KOPT-K1 (cell line): ENCODE measurements around the gene MTARC2.

ENCODE experiments used
- H3K27ac ChIP-seq: fragments of 200-600 bp; sonication (generic); 2 replicates; pipeline ENCODE4 v1.5.1; 2016; ENCODE audit warnings: antibody characterized with exemption, mild to moderate bottlenecking, low read depth, low read length; ENCODE audit not compliant: poor library complexity, severe bottlenecking
- H3K36me3 ChIP-seq: fragments of 200-600 bp; sonication (generic); 2 replicates; pipeline ENCODE4 v1.5.1; 2017; ENCODE audit warnings: antibody characterized with exemption, mild to moderate bottlenecking, low read length, moderate library complexity; ENCODE audit not compliant: insufficient read depth
- H3K9me3 ChIP-seq: fragments of 200-600 bp; sonication (generic); 2 replicates; pipeline ENCODE4 v1.5.1; 2017; ENCODE audit warnings: antibody characterized with exemption, low read length, mild to moderate bottlenecking; ENCODE audit not compliant: insufficient read depth, poor library complexity, severe bottlenecking

MTARC2 gene

GRCh38 chr1:220770245-220770913 lies 22.3 kb downstream of the MTARC2 start:
- no peaks in the 10 kb centered on the region for H3K9me3 ChIP-seq
- H3K36me3 ChIP-seq = no peaks in the 10 kb centered on the region
- no peak overlapping the region for H3K27ac ChIP-seq

DNA sequence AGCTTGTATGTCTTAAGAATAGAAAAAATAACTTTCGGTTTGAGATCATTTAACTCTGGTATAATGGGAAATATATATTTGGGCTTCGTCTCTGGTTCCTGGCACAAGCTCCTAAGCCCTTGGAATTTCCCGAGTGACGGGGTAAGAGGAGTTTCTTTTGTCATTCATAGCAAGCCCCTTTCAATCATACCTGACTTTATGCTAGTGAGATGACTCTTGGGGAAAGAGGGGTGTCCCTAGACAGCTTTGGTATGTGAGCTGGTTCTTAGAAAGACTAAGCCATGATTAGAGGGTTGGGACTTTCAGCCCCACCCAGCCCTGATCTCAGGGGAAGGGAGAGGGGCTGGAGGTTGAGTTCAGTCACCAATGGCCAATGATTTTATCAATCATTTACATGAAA lies 24.7 kb downstream of the MTARC2 start:
- no peak overlapping the region for H3K27ac ChIP-seq
- H3K9me3 ChIP-seq = no peaks in the 10 kb centered on the region
- H3K36me3 ChIP-seq = no peaks in the 10 kb centered on the region

GRCh38 chr1:220775240-220775853 lies 27.2 kb downstream of the MTARC2 start:
- Histone ChIP-seq H3K36me3 (no peaks in the 10 kb centered on the region), H3K9me3 (no peaks in the 10 kb centered on the region), H3K27ac (no peak overlapping the region)

- Histone ChIP-seq H3K36me3 (no peaks in the 10 kb centered on the region), H3K9me3 (no peaks in the 10 kb centered on the region), H3K27ac (no peak overlapping the region)
Observed at GRCh38 chr1:220776254-220776653, 28.1 kb downstream of the MTARC2 start.

- H3K27ac ChIP-seq = no peak overlapping the region
- H3K36me3 ChIP-seq = no peaks in the 10 kb centered on the region
- no peaks in the 10 kb centered on the region for H3K9me3 ChIP-seq
Observed at GRCh38 chr1:220776720-220777326, 28.7 kb downstream of the MTARC2 start.

DNA sequence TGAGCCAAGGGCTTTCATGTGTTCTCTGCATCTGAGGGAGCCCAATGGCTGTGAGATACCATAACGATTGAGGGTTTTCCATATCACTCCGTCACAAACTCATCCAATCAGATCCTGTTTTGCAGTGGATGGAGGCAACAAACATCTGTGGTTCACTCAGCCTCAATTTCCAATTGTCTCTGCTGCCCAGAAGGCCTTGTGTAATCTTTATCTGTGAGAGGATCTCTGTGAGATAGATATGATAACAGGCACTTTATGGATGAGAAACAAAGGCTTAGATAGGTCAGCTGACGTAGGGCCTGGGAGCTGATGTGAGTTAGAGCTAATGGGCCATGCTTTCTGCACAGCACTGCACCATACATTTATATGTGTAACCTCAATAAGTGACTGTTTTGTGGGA lies 35.3 kb downstream of the MTARC2 start:
- no peak overlapping the region for H3K27ac ChIP-seq
- no peaks in the 10 kb centered on the region for H3K9me3 ChIP-seq
- H3K36me3 ChIP-seq = no peaks in the 10 kb centered on the region

DNA sequence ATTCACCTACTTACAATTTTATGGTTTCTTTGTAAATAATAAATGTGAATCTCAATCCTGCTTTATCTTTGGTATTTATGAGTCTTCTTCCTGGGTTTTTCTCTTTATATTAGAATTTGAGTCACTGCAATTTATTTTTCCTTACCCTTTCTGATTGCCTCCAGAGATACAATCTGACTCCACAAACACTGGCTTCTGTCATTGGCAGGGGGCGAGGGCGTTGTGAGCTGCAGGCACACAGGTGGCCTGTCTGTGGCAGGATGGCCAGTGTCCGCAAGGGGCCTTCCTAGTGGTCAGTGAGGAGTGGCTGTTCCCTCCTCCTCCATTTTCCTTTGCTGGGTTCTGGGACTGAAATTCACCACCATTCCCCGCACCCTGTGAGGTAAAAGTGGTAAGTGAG lies 36.6 kb downstream of the MTARC2 start:
- H3K9me3 ChIP-seq = no peaks in the 10 kb centered on the region

DNA sequence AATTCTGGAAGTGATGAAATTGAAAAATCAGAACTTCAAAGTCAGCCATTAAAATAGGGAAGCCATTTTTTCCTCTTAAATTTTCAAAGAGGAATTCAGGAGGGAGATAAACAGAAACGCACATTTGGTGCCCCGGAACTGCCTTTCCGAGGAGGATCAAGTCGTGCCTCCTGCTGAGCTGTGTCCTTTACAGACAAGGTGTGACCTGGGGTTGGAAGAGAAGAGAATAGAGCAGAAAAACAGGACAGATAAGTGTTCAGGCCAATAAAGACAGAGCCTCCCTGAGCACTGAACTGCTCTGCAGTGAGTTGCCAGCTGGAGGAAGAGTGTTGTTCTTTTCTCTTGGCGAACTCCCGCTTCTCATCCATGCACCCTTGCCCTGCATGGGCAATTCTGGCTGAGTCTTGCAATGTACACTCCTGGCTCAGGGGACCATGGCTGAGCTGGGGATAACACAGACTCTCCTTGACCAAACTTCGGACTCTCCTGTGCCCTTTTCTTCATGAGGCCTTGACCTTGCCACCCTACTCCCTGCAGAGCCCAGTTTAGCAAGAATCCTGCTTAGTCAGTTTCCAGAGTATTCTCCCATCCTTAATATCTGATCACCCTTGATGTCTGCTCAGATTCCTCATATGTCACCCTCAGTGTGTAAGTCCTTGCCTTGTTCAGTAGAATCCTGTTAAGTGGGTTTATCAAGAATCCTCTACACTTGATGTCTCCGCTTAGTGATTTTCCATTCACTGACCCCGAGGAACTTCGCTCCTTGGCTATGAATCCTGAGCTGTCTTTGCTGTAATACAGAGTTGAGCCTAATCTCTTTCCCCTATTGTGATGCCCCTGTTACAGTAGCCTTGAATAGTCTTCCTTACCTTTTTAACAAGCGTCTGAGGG lies 37.3 kb downstream of the MTARC2 start:
- Histone ChIP-seq H3K9me3 (no peaks in the 10 kb centered on the region), H3K27ac (no peak overlapping the region), H3K36me3 (no peaks in the 10 kb centered on the region)

More for the DNA sequence above, 36.6 kb downstream of the MTARC2 start:
- H3K27ac ChIP-seq = no peak overlapping the region
- no peaks in the 10 kb centered on the region for H3K36me3 ChIP-seq

- H3K36me3 ChIP-seq = no peaks in the 10 kb centered on the region
- no peak overlapping the region for H3K27ac ChIP-seq
- no peaks in the 10 kb centered on the region for H3K9me3 ChIP-seq
Observed at GRCh38 chr1:220786057-220786336, 37.9 kb downstream of the MTARC2 start.

DNA sequence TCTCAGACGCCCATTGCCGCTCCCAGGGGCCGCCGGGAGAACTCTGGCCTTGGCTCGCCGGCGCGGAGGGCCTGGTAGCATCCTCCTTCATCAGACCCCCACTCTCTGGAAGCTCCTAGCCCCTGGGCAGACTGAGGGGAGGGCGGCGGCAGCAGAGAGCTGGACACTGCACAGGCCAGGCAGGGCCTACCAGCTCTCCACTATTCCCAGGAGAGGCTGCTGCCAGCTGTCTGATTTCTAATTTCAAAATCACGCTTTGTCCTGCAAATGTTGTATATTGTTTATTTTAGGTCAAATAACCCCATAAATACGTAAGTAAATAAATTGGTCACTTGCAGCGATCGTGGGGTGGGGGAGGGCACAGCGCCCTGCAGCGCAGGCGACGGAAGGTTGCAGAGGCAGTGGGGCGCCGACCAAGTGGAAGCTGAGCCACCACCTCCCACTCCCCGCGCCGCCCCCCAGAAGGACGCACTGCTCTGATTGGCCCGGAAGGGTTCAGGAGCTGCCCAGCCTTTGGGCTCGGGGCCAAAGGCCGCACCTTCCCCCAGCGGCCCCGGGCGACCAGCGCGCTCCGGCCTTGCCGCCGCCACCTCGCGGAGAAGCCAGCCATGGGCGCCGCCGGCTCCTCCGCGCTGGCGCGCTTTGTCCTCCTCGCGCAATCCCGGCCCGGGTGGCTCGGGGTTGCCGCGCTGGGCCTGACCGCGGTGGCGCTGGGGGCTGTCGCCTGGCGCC lies 38.4 kb downstream of the MTARC2 start, which contains the start of gene MTARC1:
Gene MTARC1 (plus strand): TSS at position 577 of the 732 bp plus-strand sequence. CDS start 32 bp downstream, at position 609.
- H3K27ac ChIP-seq = no peak within 1 kb of the TSS
- no peaks in the 10 kb centered on the region for H3K9me3 ChIP-seq
- no peaks in the 10 kb centered on the region for H3K36me3 ChIP-seq

DNA sequence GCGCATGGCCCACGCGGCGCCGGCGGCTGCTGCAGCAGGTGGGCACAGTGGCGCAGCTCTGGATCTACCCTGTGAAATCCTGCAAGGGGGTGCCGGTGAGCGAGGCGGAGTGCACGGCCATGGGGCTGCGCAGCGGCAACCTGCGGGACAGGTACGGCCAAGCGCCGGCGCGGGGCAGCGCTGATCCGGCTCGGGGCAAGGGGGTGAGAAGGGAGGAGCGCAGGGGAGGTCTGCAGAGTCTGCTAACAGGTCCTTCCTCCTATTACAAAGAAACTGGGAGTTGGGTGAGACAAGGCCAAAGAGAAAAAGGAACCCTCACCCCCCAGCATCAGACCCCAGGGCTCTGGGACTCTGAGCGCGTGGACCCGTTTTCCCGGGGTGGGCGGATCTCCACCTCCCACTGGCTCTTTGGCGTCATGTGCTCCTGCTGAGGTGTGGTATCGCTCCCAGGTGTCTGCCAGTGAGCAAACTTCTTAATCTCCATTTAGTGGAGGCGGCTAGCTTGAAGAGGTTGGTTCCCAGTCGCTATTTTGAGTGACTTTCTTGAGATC lies 39.0 kb downstream of the MTARC2 start:
- Histone ChIP-seq H3K36me3 (no peaks in the 10 kb centered on the region), H3K27ac (no peak overlapping the region), H3K9me3 (no peaks in the 10 kb centered on the region)

DNA sequence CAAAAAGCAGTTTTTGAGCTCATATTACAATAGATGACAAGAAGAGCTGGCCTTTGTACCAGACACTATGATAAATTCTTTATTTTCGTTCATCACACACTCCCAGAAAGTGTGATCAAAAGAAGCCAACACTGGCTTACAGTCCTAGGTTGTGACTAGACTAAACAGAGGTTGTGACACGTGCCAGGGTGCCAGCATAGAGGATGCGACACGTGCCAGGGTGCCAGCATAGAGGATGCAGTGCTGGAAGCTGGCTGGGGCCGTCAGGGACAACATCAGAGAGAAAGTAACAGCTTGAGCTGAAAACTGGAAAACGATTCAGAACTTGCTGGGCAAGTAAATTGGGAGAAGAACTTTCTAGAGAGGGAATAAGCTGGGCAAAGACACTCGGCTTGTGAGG lies 40.8 kb downstream of the MTARC2 start:
- Histone ChIP-seq H3K27ac (no peak overlapping the region), H3K9me3 (no peaks in the 10 kb centered on the region), H3K36me3 (no peaks in the 10 kb centered on the region)

GRCh38 chr1:220789532-220790147 lies 41.5 kb downstream of the MTARC2 start:
- no peak overlapping the region for H3K27ac ChIP-seq
- H3K9me3 ChIP-seq = no peaks in the 10 kb centered on the region
- no peaks in the 10 kb centered on the region for H3K36me3 ChIP-seq

DNA sequence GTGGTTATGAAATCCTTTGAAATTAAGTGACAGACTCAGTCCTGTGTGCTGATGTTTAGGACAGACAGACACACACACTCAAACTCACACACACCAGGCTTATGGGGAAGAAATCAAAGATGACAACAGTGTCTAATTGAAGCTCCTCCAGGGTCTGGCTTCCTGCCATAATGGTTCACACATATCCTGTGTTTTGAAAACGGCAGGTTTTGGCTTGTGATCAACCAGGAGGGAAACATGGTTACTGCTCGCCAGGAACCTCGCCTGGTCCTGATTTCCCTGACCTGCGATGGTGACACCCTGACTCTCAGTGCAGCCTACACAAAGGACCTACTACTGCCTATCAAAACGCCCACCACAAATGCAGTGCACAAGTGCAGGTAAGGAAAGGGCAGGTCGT lies 43.2 kb downstream of the MTARC2 start:
- Histone ChIP-seq H3K9me3 (no peaks in the 10 kb centered on the region), H3K36me3 (no peaks in the 10 kb centered on the region), H3K27ac (no peak overlapping the region)
